Mesendoderm (in vitro differentiated cells): ENCODE data around the gene CCDC121.

ENCODE experiments used
- DNase-seq: peaks from one replicate; pipeline ENCODE4 v3.0.0; 2013
- H2AK5ac ChIP-seq: 2 replicates; pipeline ENCODE4 v1.6.1; 2013; ENCODE audit warnings: low read length, inconsistent platforms
- H2BK120ac ChIP-seq: 2 replicates; pipeline ENCODE4 v1.6.1; 2013; ENCODE audit warnings: low read depth, mild to moderate bottlenecking, low read length, moderate library complexity, mixed read lengths
- H2BK15ac ChIP-seq: replicated peaks from 2 replicates; pipeline ENCODE4 v1.6.1; 2013; ENCODE audit warnings: low read depth, mild to moderate bottlenecking, moderate library complexity
- H2BK5ac ChIP-seq: 2 replicates; pipeline ENCODE4 v1.6.1; 2013; ENCODE audit warnings: low read length, inconsistent platforms
- H3K18ac ChIP-seq: 2 replicates; pipeline ENCODE4 v1.6.1; 2013; ENCODE audit warnings: mild to moderate bottlenecking, low read length, mixed read lengths
- H3K23ac ChIP-seq: one replicate; pipeline ENCODE4 v1.6.1; 2013; ENCODE audit warnings: low read length
- H3K27ac ChIP-seq: 2 replicates; pipeline ENCODE4 v1.5.1; 2013; ENCODE audit warnings: low read depth, mild to moderate bottlenecking, inconsistent platforms, low read length, moderate library complexity
- H3K27me3 ChIP-seq: 2 replicates; pipeline ENCODE4 v1.6.1; 2013; ENCODE audit warnings: low read length, control low read depth, mild to moderate bottlenecking, inconsistent platforms; ENCODE audit not compliant: insufficient read depth, poor library complexity
- H3K36me3 ChIP-seq: 2 replicates; pipeline ENCODE4 v1.6.1; 2013; ENCODE audit warnings: low read length, inconsistent platforms; ENCODE audit not compliant: control insufficient read depth, insufficient read depth
- H3K4ac ChIP-seq: one replicate; pipeline ENCODE4 v1.6.1; 2013; ENCODE audit warnings: low read depth, mild to moderate bottlenecking, low read length, moderate library complexity
- H3K4me1 ChIP-seq: 2 replicates; pipeline ENCODE4 v1.6.1; 2013; ENCODE audit warnings: low read depth, low read length, inconsistent platforms; ENCODE audit not compliant: control insufficient read depth
- H3K4me2 ChIP-seq: 2 replicates; pipeline ENCODE4 v1.6.1; 2013; ENCODE audit warnings: low read length
- H3K4me3 ChIP-seq: 2 replicates; pipeline ENCODE4 v1.5.1; 2013; ENCODE audit warnings: mild to moderate bottlenecking, low read length
- H3K56ac ChIP-seq: one replicate; pipeline ENCODE4 v1.6.1; 2013; ENCODE audit warnings: low read length
- H3K79me1 ChIP-seq: 2 replicates; pipeline ENCODE4 v1.6.1; 2013; ENCODE audit warnings: low read length, inconsistent platforms
- H3K79me2 ChIP-seq: 2 replicates; pipeline ENCODE4 v1.6.1; 2013; ENCODE audit warnings: mild to moderate bottlenecking, low read length; ENCODE audit not compliant: control insufficient read depth, insufficient read depth
- H3K9ac ChIP-seq: 2 replicates; pipeline ENCODE4 v1.6.1; 2013; ENCODE audit warnings: low read length, inconsistent platforms
- H4K5ac ChIP-seq: one replicate; pipeline ENCODE4 v1.6.1; 2013; ENCODE audit warnings: low read length
- H4K8ac ChIP-seq: one replicate; pipeline ENCODE4 v1.6.1; 2013; ENCODE audit warnings: low read depth, mild to moderate bottlenecking, control low read depth, low read length, moderate library complexity
- WGBS: extraction: QIAGEN DNeasy Blood & Tissue Kit; methylation state at CpG from one replicate; pipeline ENCODE4 v1.1.7; 2013; ENCODE audit warnings: low lambda C conversion rate, missing lambda C conversion rate; ENCODE audit not compliant: insufficient coverage; ENCODE audit errors: extremely low coverage; 5-methylcytosine and 5-hydroxymethylcytosine counted together

CCDC121 gene

DNA sequence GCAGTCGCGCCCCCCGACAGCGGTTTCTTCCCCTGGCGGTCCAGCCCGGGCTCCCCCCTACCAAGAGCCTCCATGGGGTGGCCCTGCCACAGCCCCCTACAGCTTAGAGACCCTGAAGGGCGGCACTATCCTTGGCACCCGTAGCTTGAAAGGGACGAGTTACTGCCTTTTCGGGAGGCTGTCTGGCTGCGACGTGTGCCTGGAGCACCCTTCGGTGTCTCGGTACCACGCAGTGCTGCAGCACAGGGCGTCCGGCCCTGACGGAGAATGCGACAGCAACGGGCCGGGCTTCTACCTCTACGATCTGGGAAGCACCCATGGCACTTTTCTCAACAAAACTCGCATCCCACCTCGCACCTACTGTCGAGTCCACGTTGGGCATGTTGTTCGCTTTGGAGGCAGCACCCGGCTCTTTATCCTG lies 35.4 kb upstream of the CCDC121 start:
- no peak overlapping the region for H2AK5ac ChIP-seq
- peak overlapping the region; percentile 45 for H3K23ac ChIP-seq
- no CpG with 5 or more reads among the region's 28 CpGs for WGBS
- no peak overlapping the region for H2BK120ac ChIP-seq
- H3K4me2 ChIP-seq: peak overlapping the region; percentile 39
- H3K36me3 ChIP-seq: peaks cover 6% of the 10 kb centered on the region
- no peaks in the 10 kb centered on the region for H3K27me3 ChIP-seq
- peak overlapping the region; percentile 84 for H3K56ac ChIP-seq
- peaks cover 17% of the 10 kb centered on the region for H3K79me1 ChIP-seq
- no peak overlapping the region for H2BK5ac ChIP-seq
- H3K4me1 ChIP-seq: peaks cover 2% of the 10 kb centered on the region
- peak overlapping the region; percentile 91 for H3K9ac ChIP-seq
- H4K8ac ChIP-seq: no peak overlapping the region
- H3K4me3 ChIP-seq: peak overlapping the region; percentile 92
- peak overlapping the region; percentile 73 for H3K4ac ChIP-seq
- H3K18ac ChIP-seq: no peak overlapping the region
- H2BK15ac ChIP-seq: no peak overlapping the region
- peaks cover 19% of the 10 kb centered on the region for H3K79me2 ChIP-seq
- H4K5ac ChIP-seq: no peak overlapping the region
- no peak for DNase-seq
- no peak overlapping the region for H3K27ac ChIP-seq

DNA sequence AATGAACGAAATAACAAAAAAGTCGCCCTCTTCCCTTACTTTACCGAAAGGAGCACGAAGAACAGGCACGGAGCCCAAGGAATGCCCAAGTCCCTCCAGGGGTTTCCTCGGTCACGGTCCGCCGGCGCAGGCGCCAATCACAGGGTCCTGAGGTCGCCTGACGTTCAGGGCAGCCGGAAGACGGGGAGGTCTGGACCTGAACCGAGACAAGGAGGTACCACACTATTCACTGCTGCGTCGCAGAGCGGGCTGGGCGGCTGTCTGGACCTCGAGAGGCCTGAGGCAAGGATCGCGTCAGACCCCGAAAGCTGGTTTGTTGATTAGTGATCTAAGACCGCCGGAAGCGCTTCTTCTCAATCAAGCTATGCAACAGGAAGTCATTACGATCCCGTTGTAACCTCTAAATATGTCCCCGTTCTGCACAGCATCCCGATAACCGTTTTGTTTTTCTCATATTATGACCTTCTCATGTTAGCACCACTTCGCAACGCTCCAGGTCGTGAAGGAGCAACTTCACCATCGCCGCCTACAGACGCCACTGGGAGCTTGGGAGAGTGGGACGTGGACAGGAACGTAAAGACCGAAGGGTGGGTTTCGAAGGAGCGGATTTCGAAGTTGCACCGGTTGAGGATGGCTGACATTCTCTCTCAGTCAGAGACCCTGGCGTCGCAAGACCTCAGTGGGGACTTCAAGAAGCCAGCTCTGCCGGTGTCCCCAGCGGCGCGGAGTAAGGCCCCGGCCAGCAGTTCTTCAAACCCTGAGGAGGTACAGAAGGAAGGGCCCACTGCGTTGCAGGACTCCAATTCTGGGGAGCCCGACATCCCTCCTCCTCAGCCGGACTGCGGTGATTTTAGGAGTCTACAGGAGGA lies 34.7 kb upstream of the CCDC121 start, which contains the start of the genes SLC4A1AP and SUPT7L:
Gene SLC4A1AP (plus strand): TSS at position 605 of the 869 bp plus-strand sequence. CDS start 26 bp downstream, at position 631.
Gene SUPT7L (minus strand): TSS at position 330 of the 869 bp plus-strand sequence. CDS start 1,422 bp downstream, outside the sequence.
- Histone ChIP-seq H3K36me3 (peaks cover 6% of the 10 kb centered on the region), H3K4me3 (peak within 1 kb of the TSS; percentile 92)
- WGBS: no CpG with 5 or more reads among the region's 56 CpGs

DNA sequence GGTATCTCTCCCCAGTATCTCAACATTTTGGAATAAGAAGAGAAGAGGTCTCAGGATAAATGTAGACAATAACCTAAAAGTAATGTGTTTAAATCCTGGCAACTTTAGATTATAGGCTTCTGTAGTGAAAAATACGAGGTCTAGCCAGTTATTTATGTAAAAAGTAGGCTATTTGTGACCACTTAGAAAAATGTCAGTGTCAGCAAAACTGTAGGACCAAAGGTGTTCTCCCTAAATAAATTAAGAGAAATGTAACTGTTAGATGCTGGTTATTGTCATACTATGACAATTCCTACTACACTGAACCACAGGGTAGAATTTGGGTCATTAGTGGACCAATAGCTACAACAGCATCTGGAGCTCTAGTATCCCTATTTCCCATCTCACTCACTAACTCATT lies 32.6 kb upstream of the CCDC121 start:
- no peak overlapping the region for H3K4me3 ChIP-seq
- no peak overlapping the region for H3K4ac ChIP-seq
- peaks cover 17% of the 10 kb centered on the region for H3K79me1 ChIP-seq
- peaks cover 8% of the 10 kb centered on the region for H3K36me3 ChIP-seq
- no peak overlapping the region for H3K9ac ChIP-seq
- DNase-seq: no peak
- no peak overlapping the region for H2AK5ac ChIP-seq
- WGBS: no CpG with 5 or more reads among the region's 1 CpG
- H4K8ac ChIP-seq: no peak overlapping the region
- peaks cover 19% of the 10 kb centered on the region for H3K79me2 ChIP-seq
- no peak overlapping the region for H3K4me2 ChIP-seq
- no peak overlapping the region for H3K56ac ChIP-seq
- H3K27ac ChIP-seq: no peak overlapping the region
- H3K4me1 ChIP-seq: peaks cover 2% of the 10 kb centered on the region
- H2BK15ac ChIP-seq: no peak overlapping the region
- H2BK120ac ChIP-seq: no peak overlapping the region
- no peak overlapping the region for H3K23ac ChIP-seq
- no peak overlapping the region for H3K18ac ChIP-seq
- no peaks in the 10 kb centered on the region for H3K27me3 ChIP-seq
- H2BK5ac ChIP-seq: no peak overlapping the region
- no peak overlapping the region for H4K5ac ChIP-seq

More for the DNA sequence above, 34.7 kb upstream of the CCDC121 start, which contains the start of the genes SLC4A1AP and SUPT7L:
- peaks cover 19% of the 10 kb centered on the region for H3K79me2 ChIP-seq
- peak within 1 kb of the TSS; percentile 85 for H3K4me2 ChIP-seq
- H3K23ac ChIP-seq: peak within 1 kb of the TSS; percentile 45
- no peak within 1 kb of the TSS for H2BK15ac ChIP-seq
- H3K56ac ChIP-seq: peak within 1 kb of the TSS; percentile 84
- no peak within 1 kb of the TSS for H4K5ac ChIP-seq
- H3K79me1 ChIP-seq: peaks cover 17% of the 10 kb centered on the region
- H3K4me1 ChIP-seq: peaks cover 2% of the 10 kb centered on the region
- DNase-seq: peak; percentile 93
- H3K18ac ChIP-seq: peak within 1 kb of the TSS; percentile 76
- peak within 1 kb of the TSS; percentile 78 for H2BK5ac ChIP-seq
- peak within 1 kb of the TSS; percentile 39 for H3K27ac ChIP-seq
- H3K9ac ChIP-seq: peak within 1 kb of the TSS; percentile 91
- no peak within 1 kb of the TSS for H2BK120ac ChIP-seq
- peak within 1 kb of the TSS; percentile 16 for H4K8ac ChIP-seq
- H3K4ac ChIP-seq: peak within 1 kb of the TSS; percentile 73
- no peak within 1 kb of the TSS for H2AK5ac ChIP-seq
- no peaks in the 10 kb centered on the region for H3K27me3 ChIP-seq

DNA sequence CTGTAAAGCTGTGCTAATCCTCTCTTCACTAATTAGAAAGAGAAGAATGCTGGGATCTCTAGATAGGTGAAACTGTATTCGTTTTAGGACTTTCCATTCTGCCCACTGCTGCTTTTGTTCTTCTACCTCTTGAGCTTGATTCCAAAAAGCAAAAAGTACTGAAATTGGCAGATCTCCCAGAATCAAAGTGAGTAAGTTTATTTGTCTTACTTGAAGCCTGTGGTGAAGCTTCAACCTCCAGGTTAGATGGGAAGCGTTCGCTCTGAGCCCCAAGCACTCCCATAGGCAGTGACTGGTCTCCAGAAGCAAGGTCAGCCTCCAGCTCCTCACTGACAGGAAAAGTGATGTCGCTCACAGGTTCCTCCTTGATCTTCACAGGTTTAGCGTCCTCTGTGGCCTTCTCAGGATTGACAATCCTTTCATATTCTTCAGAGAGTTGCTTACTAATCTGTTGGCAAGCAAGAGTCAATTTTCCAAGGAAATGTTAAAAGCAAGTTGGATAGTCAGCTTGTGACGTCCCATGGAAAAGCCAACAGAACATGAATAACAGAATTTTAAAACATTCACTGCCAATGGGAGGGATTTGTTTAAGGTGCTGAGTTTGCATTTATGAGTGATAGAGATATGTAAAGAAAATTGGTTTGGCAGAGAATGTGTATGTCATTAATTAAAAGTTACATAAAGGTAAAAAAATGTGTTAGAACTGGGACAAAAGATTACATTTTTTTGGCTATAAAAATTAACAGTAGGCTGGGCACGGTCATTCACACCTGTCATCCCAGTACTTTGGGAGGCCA lies 26.5 kb upstream of the CCDC121 start:
- Histone ChIP-seq H3K36me3 (peaks cover 10% of the 10 kb centered on the region), H3K27ac (no peak overlapping the region)
- peak; percentile 19 for DNase-seq

DNA sequence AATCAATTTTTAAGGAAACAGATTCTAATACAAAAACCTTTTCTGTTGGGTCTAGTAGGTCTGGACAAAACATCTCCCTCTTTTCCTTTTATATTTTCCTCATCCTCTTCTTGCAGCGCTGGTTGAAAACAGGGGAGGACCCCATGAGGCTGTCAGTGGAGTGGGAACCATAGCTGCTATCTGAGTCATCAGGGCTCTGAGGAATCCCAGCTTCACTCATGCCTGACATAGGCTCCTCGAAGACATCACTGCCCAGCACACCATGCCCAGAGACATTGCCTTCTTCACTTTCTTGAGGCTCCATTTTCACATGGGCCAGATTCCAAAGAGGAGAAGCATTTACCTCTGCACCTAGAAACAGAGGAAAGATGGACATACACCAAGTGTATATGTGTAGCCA lies 24.6 kb upstream of the CCDC121 start:
- Histone ChIP-seq H3K4me2 (no peak overlapping the region), H3K4me1 (no peaks in the 10 kb centered on the region), H3K18ac (no peak overlapping the region), H2BK5ac (no peak overlapping the region), H3K23ac (no peak overlapping the region), H3K4ac (no peak overlapping the region), H2AK5ac (no peak overlapping the region), H4K8ac (no peak overlapping the region), H3K27ac (no peak overlapping the region), H2BK120ac (no peak overlapping the region), H3K36me3 (peaks cover 10% of the 10 kb centered on the region), H3K4me3 (no peak overlapping the region), H2BK15ac (no peak overlapping the region), H3K79me2 (no peaks in the 10 kb centered on the region), H4K5ac (no peak overlapping the region), H3K9ac (no peak overlapping the region), H3K27me3 (no peaks in the 10 kb centered on the region), H3K56ac (no peak overlapping the region), H3K79me1 (no peaks in the 10 kb centered on the region)
- no CpG with 5 or more reads among the region's 2 CpGs for WGBS
- DNase-seq: no peak

More for the DNA sequence above, 26.5 kb upstream of the CCDC121 start:
- Histone ChIP-seq H4K8ac (no peak overlapping the region), H2BK5ac (no peak overlapping the region), H3K23ac (no peak overlapping the region), H3K4me2 (no peak overlapping the region), H3K4me3 (no peak overlapping the region), H3K56ac (no peak overlapping the region), H3K79me2 (no peaks in the 10 kb centered on the region), H4K5ac (no peak overlapping the region), H3K9ac (no peak overlapping the region), H3K27me3 (no peaks in the 10 kb centered on the region), H3K4ac (no peak overlapping the region), H3K4me1 (no peaks in the 10 kb centered on the region), H3K18ac (no peak overlapping the region), H2BK120ac (no peak overlapping the region), H2BK15ac (no peak overlapping the region), H3K79me1 (no peaks in the 10 kb centered on the region), H2AK5ac (no peak overlapping the region)
- no CpG with 5 or more reads among the region's 7 CpGs for WGBS
